ENCODE data around the gene TRPM2. TPM values are rescaled to one million over a fixed set of nuclear protein-coding genes. Genes with fewer than 3 reads are reported as not detected.
A peak's percentile ranks its signal among the peaks of the same experiment; 100 is the strongest.

Gene TRPM2
- total RNA-seq, 2 donors from 2014 or later: 1.6 to 12.5 TPM

GRCh38 chr21:44328242-44328895 is 25.1 kb upstream of the TRPM2 start:
- no peaks in the 10 kb centered on the region for H3K9me3 Mint-ChIP-seq
- H3K4me1 ChIP-seq (ENCODE audit: control insufficient read depth, insufficient read depth, low read length): no peaks in the 10 kb centered on the region
- H3K27me3 ChIP-seq (ENCODE audit: control insufficient read depth, insufficient read depth, low read length, poor library complexity, severe bottlenecking): no peaks in the 10 kb centered on the region
- no peaks in the 10 kb centered on the region for H3K27me3 Mint-ChIP-seq (ENCODE audit: insufficient read depth)
- H3K27ac ChIP-seq (ENCODE audit: low read depth, low read length): no peak overlapping the region
- no peaks in the 10 kb centered on the region for H3K9me3 ChIP-seq (ENCODE audit: control insufficient read depth, low read length)
- TF ChIP-seq CTCF (conservative IDR thresholded peaks at IDR 0.05): no peak
- H3K4me3 ChIP-seq (ENCODE audit: low read length): no peak overlapping the region
- H3K27ac Mint-ChIP-seq: peak overlapping the region; percentile 35
- peaks cover 9% of the 10 kb centered on the region for H3K36me3 ChIP-seq (ENCODE audit: control insufficient read depth, insufficient read depth, low read length)
- DNase-seq: no peak
- H3K36me3 Mint-ChIP-seq (ENCODE audit: low read depth): peaks cover 4% of the 10 kb centered on the region
- WGBS, 2 experiments (ENCODE audit: insufficient coverage in 1 of 2, insufficient read length in 1 of 2): 95 to 97% methylated on average over 11 to 25 of the region's 25 CpGs
- H3K4me3 Mint-ChIP-seq: no peak overlapping the region
- H3K4me1 Mint-ChIP-seq: no peaks in the 10 kb centered on the region
- H3K9ac ChIP-seq (ENCODE audit: extremely low read depth, low read length, poor library complexity, severe bottlenecking): no peak overlapping the region

- no peaks in the 10 kb centered on the region for H3K27me3 ChIP-seq (ENCODE audit: control insufficient read depth, insufficient read depth, low read length, poor library complexity, severe bottlenecking)
- no peaks in the 10 kb centered on the region for H3K9me3 Mint-ChIP-seq
- no peaks in the 10 kb centered on the region for H3K4me1 Mint-ChIP-seq
- peaks cover 5% of the 10 kb centered on the region for H3K36me3 ChIP-seq (ENCODE audit: control insufficient read depth, insufficient read depth, low read length)
- H3K9me3 ChIP-seq (ENCODE audit: control insufficient read depth, low read length): no peaks in the 10 kb centered on the region
- H3K36me3 Mint-ChIP-seq (ENCODE audit: low read depth): peaks cover 4% of the 10 kb centered on the region
- H3K4me3 ChIP-seq (ENCODE audit: low read length): no peak overlapping the region
- DNase-seq: no peak
- no peak overlapping the region for H3K9ac ChIP-seq (ENCODE audit: extremely low read depth, low read length, poor library complexity, severe bottlenecking)
- no peak for TF ChIP-seq CTCF (conservative IDR thresholded peaks at IDR 0.05)
- H3K4me1 ChIP-seq (ENCODE audit: control insufficient read depth, insufficient read depth, low read length): no peaks in the 10 kb centered on the region
- H3K4me3 Mint-ChIP-seq: no peak overlapping the region
- peak overlapping the region; percentile 3 for H3K27ac ChIP-seq (ENCODE audit: low read depth, low read length)
- H3K27me3 Mint-ChIP-seq (ENCODE audit: insufficient read depth): no peaks in the 10 kb centered on the region
- H3K27ac Mint-ChIP-seq: peak overlapping the region; percentile 66
- 93 to 95% methylated on average over 18 to 26 of the region's 26 CpGs for WGBS, 2 experiments (ENCODE audit: insufficient coverage in 1 of 2, insufficient read length in 1 of 2)
Measured at GRCh38 chr21:44329086-44329889, 24.1 kb upstream of the TRPM2 start.

- Histone ChIP-seq H3K9me3 (ENCODE audit: control insufficient read depth, low read length) (no peaks in the 10 kb centered on the region), H3K4me1 (ENCODE audit: control insufficient read depth, insufficient read depth, low read length) (no peaks in the 10 kb centered on the region), H3K27me3 (ENCODE audit: control insufficient read depth, insufficient read depth, low read length, poor library complexity, severe bottlenecking) (no peaks in the 10 kb centered on the region), H3K4me3 (ENCODE audit: low read length) (no peak overlapping the region), H3K9ac (ENCODE audit: extremely low read depth, low read length, poor library complexity, severe bottlenecking) (no peak overlapping the region), H3K27ac (ENCODE audit: low read depth, low read length) (peak overlapping the region; percentile 3), H3K36me3 (ENCODE audit: control insufficient read depth, insufficient read depth, low read length) (no peaks in the 10 kb centered on the region)
- no peak overlapping the region for H3K4me3 Mint-ChIP-seq
- DNase-seq: no peak
- H3K36me3 Mint-ChIP-seq (ENCODE audit: low read depth): peaks cover 4% of the 10 kb centered on the region
- peak overlapping the region; percentile 66 for H3K27ac Mint-ChIP-seq
- WGBS, 2 experiments (ENCODE audit: insufficient coverage in 1 of 2, insufficient read length in 1 of 2): 92 to 97% methylated on average over 26 to 44 of the region's 44 CpGs
- H3K27me3 Mint-ChIP-seq (ENCODE audit: insufficient read depth): no peaks in the 10 kb centered on the region
- H3K9me3 Mint-ChIP-seq: no peaks in the 10 kb centered on the region
- TF ChIP-seq CTCF (conservative IDR thresholded peaks at IDR 0.05): no peak
- no peaks in the 10 kb centered on the region for H3K4me1 Mint-ChIP-seq
Measured at GRCh38 chr21:44329971-44330681, 23.3 kb upstream of the TRPM2 start.

Data from endodermal cell (in vitro differentiated cells).